Stimulated activated CD8-positive, alpha-beta memory T cell treated with anti-CD3 and anti-CD28 coated beads, Interleukin-15, amount 100 ng/mL, for 48 hours (primary cell): ENCODE data around the gene MIOX.
A peak's percentile ranks its signal among the peaks of the same experiment; 100 is the strongest.

Experiments
- DNase-seq, 2 donors: peaks; one replicate each; pipeline ENCODE4 v3.0.0-alpha.2; 2020; ENCODE audit warnings: low read depth in 2 of 2

The MIOX gene

DNA sequence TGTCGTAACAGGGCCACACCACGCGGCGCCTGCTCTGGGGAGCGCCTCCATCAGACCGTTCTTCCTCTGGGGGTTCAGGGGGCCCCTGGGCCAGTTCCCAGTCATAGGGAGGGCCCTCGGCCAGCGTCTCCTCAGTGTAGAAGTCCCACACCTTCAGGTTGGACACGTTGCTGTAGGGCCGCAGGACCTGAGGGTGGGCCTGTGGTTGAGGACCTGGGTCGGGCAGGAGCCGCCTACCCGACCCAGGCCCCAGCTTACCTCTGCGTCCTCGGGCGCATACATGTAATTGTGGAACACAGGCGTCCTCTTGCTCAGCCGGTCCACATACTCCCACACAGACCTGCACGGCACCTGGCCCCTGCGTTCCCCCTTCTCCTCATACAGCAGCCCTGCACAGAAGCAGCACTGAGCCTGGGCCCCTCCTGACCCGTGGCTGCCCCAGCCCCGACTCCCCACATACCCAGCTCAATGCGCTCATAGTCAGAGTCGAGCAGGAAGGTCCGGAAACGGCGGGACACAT lies 32.0 kb upstream of the MIOX start:
- no peak for DNase-seq

GRCh38 chr22:50455201-50455600 lies 31.5 kb upstream of the MIOX start:
- DNase-seq: no peak

- DNase-seq: no peak
Observed at GRCh38 chr22:50456026-50456425, 30.6 kb upstream of the MIOX start.

DNA sequence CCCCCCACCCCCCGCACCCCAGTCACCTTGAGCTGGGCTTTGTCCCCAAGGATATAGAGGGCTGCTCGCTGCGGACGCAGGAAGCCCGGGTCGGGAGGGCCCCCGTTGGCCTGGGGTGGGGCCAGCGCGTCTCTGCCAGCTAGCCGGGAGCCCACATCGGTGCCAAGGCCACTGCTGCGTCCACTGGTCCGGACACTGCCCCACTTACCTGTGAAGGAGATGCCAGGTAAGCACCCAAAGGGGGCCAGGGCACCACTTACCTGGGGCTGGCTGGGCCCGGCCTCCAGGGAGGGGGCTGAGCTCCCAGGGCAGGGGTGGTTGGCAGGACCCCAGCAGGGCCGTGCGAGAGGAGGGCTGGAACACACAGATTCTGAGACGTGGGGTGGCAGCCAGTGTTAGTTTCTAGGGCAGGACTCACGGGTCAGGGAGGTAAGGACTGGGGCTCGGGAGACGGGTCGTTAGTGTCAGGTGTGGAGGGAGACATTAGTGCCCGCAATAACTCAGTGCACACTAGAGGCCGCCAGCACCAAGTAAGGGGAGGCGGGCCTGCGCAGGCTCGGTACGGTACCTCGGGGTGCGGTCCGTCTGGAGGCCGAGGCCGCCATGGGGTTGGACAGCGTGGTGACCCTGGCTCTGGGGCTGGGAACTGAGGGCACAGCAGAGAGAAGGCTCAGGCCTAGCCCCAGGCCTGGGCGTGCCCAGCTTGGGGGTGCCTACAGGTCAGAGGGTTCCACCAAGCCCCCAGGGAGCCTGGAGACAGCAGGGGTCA lies 30.0 kb upstream of the MIOX start:
- no peak for DNase-seq

DNA sequence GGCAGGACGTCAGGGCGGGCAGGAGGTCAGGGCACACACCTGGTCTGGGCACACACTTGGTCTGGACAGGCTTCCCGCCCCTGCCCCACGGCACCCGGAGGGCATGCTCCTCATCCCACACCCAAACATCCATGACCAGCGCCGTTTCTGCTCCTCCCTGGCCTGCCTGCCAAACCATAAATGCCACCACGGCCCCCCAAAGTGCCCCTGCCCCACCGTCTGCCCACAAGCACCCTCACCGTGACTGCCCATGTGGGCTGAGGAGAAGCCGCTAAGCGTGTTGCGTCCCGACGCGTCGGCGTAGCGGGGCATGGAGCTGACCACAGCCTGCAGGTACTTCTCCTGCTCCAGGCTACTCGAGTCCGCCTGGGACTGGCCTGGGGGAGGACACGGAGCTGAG lies 27.6 kb upstream of the MIOX start:
- DNase-seq: no peak

DNA sequence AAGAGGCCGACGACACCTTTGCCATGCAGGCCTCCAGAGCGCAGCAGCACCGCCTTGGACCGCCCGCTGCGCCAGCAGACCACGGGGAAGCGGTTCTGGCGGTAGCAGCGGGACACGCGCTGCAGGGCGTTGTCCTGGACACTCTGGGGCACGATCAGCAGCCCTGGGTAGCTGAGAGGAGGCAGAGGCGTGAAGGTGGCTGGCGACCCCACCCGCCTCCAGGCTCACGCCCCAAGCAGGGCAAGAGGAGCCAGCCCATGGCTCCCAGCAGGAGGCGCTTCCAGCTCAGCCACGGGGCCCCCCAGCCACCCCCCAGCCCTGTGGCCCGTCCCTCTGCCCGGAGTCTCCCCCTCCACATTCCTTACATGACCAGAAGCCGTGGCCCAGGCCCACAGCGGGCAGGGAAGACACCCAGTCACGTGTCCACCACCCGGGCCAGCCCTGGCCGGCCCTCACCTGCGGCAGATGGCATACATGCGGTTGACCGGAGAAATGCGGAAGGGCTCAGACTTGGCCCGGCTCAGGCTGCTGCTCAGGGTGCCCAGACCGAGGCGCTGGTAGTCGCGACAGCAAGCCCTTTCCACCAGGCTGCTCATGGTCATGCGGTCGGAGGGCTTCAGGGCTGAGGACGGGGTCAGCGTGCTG lies 27.0 kb upstream of the MIOX start:
- no peak for DNase-seq

DNA sequence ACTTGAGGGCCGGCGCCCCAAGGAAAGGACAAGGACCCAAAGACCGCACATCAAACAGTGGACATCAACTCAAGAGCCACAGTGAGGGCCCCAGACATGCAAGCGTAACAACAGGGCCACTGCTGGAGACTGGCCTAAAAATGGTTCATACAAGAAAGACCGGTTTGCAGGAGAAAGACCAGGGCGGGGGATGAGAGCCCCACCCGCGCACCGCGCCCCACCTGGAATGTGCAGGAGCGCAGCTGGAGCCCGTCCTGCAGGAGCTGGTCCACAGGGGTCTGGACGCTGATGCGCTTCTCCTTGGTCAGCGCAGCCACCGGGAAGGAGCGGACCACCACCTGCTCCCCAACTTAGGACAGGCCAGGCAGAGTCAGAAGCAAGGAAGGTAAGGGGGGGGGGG lies 25.7 kb upstream of the MIOX start:
- DNase-seq: no peak

GRCh38 chr22:50461536-50461935 lies 25.1 kb upstream of the MIOX start:
- no peak for DNase-seq

- no peak for DNase-seq
Observed at GRCh38 chr22:50461979-50462540, 24.6 kb upstream of the MIOX start.

DNA sequence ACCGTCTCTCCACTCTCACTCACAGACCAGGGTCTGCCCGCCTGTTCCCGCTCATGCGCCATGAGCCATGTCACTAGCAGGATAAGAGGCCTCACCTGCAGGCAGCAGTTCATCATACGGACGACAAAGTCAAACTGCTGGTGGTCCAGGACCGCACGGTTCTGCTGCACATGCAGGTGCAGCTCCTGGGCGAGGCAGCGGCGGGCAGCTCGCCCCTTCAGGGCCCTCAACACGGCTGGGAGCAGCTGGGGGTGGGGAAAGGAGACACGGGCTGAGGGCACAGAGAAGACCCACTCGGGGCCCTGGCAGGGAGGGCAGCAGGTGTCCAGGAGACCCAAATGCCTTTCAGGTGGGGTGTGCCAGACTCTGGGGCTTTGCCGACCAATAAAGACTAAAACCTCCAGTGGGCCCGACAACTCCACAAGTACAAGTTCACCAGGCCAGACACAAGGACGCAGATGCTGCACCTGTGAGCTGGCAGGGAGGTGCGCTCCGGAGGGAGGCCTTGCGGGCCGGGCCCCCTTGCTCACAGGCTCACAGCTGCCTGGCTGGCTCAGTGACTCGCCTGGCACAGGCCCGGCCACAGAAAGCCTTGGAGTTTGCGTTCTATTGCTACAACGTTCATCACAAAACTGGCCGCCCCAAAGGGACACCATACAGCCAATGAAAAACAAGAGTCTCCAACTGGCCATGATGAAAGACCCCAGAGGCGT lies 23.3 kb upstream of the MIOX start:
- no peak for DNase-seq

DNA sequence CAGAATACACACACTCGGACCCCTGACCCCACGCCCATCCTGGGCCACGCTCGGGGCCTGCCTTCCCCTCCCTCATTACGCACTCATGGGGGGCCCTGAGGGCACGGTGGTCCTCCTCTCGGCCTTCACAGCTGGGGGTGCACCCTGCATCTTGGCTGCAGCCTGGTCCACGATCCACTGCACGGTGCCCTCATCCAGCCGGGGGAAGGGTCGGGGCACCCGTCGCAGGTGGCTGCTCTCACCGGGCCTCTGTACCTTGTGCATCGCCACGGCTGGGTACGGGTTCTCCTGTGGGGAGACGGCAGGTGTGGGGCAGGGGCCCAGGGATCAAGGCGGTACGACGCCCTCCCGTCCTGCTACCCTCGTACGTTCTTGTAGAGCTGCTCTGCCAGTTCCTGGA lies 22.2 kb upstream of the MIOX start:
- no peak for DNase-seq

DNA sequence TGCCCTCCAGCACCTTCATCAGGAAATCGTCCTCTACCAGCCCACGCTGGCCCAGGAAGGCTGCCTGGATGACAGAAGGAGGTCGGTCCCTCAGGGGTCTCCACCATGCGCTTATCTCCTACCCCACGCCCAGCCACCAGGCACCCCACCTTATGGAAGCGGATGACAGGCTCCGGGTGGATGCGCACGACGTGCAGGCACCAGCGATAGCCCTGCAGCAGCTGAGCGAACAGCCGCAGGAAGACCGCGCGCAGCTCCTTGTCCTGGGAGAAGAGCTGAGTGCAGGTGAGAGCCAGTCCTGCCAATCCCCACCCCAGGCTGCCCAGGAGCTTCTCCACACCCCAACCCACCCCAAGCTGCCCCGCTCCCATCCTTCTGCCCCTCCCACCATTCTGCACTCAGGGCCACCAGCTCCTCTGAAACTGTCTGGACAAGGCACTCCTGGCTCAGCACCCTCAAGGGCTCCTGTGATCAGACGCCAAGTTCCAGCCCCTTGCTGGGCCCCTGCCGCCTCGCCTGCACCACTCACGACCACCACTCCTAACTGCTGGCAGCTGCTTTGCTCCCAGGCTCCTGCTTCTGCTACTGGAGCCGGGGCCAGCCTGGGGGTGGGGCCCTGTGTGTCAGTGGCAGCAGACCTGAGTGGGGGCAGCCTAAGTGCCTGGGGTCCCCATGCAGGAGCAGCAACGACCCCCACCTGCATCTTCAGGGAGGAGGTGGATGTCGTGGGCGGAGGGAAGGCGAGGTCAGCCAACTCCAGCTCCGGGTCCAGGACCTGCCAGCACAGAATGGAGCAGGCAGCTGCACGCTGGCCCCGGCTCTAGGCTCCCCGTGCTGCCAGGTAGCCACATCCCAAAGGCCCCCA lies 21.4 kb upstream of the MIOX start:
- no peak for DNase-seq

GRCh38 chr22:50467341-50467740 lies 19.3 kb upstream of the MIOX start:
- no peak for DNase-seq

DNA sequence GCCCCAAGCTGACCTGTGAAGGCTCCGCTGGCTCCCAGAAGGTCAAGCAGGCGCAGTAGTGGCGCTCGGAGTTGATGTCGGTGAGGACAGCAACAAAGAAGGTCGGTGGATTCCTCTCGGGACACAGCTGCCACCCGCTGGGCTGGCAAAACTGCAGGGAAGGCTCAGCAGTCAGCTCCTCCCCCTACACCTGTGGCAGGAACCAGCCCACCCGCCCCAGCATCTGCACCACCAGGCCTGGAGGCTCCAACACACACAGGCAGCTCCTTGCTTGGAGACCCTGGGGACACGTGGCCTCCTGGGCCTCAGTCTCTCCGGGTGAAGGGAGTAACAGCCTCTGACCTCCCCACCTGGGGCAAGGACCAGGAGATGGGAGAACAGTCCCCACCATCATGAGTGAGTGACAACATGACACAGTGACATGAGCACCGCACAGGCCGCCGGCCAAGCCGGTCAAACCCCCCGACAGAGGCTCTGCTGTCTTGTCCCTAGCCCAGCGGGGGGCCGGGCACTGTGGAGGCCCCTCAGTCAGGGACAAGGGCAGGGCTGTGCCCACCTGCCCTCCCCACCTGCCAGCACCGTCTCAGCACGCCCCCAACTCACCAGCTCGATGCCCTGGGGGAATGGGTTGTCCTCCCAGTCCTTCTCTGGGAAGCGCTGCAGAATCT lies 18.8 kb upstream of the MIOX start:
- no peak for DNase-seq

GRCh38 chr22:50468626-50469025 lies 18.0 kb upstream of the MIOX start:
- no peak for DNase-seq

GRCh38 chr22:50469377-50470305 lies 17.0 kb upstream of the MIOX start:
- peak; percentile 94 to 97 for DNase-seq

DNA sequence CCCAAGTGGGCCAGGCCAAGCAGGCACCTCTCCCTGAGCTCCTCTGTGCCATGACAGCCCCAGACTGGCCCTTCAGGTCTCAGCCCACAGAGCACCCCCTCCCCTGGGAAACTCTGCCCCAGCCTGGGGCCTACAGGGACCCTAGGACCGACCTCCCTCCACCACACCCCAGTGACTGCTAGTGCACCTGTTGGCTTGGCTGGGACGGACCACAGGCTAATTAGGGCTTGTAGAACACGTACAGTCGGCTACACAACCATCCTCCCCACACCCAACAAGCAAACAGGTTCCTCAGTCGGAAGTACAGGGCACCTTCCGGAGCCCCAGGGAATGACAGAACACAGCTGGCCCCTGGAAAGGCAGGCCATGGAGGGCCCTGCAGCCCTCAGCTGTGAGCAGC lies 16.2 kb upstream of the MIOX start:
- no peak for DNase-seq

- DNase-seq: no peak
Observed at GRCh38 chr22:50471197-50471847, 15.3 kb upstream of the MIOX start.

GRCh38 chr22:50471962-50472361 lies 14.7 kb upstream of the MIOX start:
- no peak for DNase-seq
